KMS-11 (cell line): Measurements from ENCODE around the gene KCNQ1OT1.

Experiments used
- H2AFZ ChIP-seq: fragments of 200-600 bp; sonication (generic); 2 replicates; pipeline ENCODE4 v1.6.1; 2016; ENCODE audit warnings: antibody characterized with exemption, mixed run types, low read depth
- H3K27ac ChIP-seq: fragments of 200-600 bp; sonication (generic); 2 replicates; pipeline ENCODE4 v1.6.1; 2016; ENCODE audit warnings: mild to moderate bottlenecking, mixed run types
- H3K27me3 ChIP-seq: fragments of 200-600 bp; sonication (generic); 2 replicates; pipeline ENCODE4 v1.6.1; 2017; ENCODE audit warnings: mild to moderate bottlenecking, low read depth, mixed run types, moderate library complexity; ENCODE audit not compliant: insufficient read depth
- H3K36me3 ChIP-seq: fragments of 200-600 bp; sonication (generic); 2 replicates; pipeline ENCODE4 v1.6.1; 2017; ENCODE audit warnings: mild to moderate bottlenecking, mixed run types; ENCODE audit not compliant: insufficient read depth
- H3K4me1 ChIP-seq: fragments of 200-600 bp; sonication (generic); 2 replicates; pipeline ENCODE4 v1.6.1; 2016; ENCODE audit warnings: mild to moderate bottlenecking, low read depth, mixed run types; ENCODE audit not compliant: poor library complexity, severe bottlenecking
- H3K4me2 ChIP-seq: fragments of 200-600 bp; sonication (generic); 2 replicates; pipeline ENCODE4 v1.7.0; 2016; ENCODE audit warnings: mild to moderate bottlenecking, mixed run types
- H3K4me3 ChIP-seq: fragments of 200-600 bp; sonication (generic); IDR thresholded peaks from 2 replicates; pipeline ENCODE4 v1.6.1; 2017; ENCODE audit warnings: low read depth, low read length, mixed read lengths; ENCODE audit not compliant: insufficient read depth
- H3K79me2 ChIP-seq: fragments of 200-600 bp; sonication (generic); 2 replicates; pipeline ENCODE4 v1.6.1; 2016; ENCODE audit warnings: low read depth, mixed run types; ENCODE audit not compliant: insufficient read depth
- H3K9ac ChIP-seq: fragments of 200-600 bp; sonication (generic); 2 replicates; pipeline ENCODE4 v1.6.1; 2016; ENCODE audit warnings: mild to moderate bottlenecking, mixed run types
- H4K20me1 ChIP-seq: fragments of 200-600 bp; sonication (generic); 2 replicates; pipeline ENCODE4 v1.6.1; 2016; ENCODE audit warnings: mild to moderate bottlenecking, mixed run types; ENCODE audit not compliant: insufficient read depth
- CTCF ChIP-seq: fragments of 200-600 bp; sonication (generic); conservative IDR thresholded peaks from 2 replicates; pipeline ENCODE4 v1.6.1; 2017; ENCODE audit warnings: low read depth, mild to moderate bottlenecking, antibody characterized with exemption, low read length, moderate library complexity, mixed read lengths

Gene KCNQ1OT1

GRCh38 chr11:2649400-2649799 lies 50.4 kb downstream of the KCNQ1OT1 start:
- no peak overlapping the region for H3K27ac ChIP-seq
- no peak overlapping the region for H3K4me3 ChIP-seq
- TF ChIP-seq CTCF: no peak
- H3K36me3 ChIP-seq: no peaks in the 10 kb centered on the region
- no peak overlapping the region for H3K9ac ChIP-seq
- H4K20me1 ChIP-seq: no peaks in the 10 kb centered on the region
- H3K79me2 ChIP-seq: no peaks in the 10 kb centered on the region
- no peak overlapping the region for H2AFZ ChIP-seq
- no peaks in the 10 kb centered on the region for H3K27me3 ChIP-seq
- H3K4me2 ChIP-seq: no peak overlapping the region
- H3K4me1 ChIP-seq: no peaks in the 10 kb centered on the region

- Histone ChIP-seq H4K20me1 (no peaks in the 10 kb centered on the region), H3K27ac (no peak overlapping the region), H3K36me3 (no peaks in the 10 kb centered on the region), H3K4me1 (no peaks in the 10 kb centered on the region), H3K79me2 (no peaks in the 10 kb centered on the region), H3K4me3 (no peak overlapping the region), H2AFZ (no peak overlapping the region), H3K9ac (no peak overlapping the region), H3K4me2 (no peak overlapping the region), H3K27me3 (no peaks in the 10 kb centered on the region)
- TF ChIP-seq CTCF: no peak
Observed at GRCh38 chr11:2647953-2648352, 51.8 kb downstream of the KCNQ1OT1 start.

- no peak for TF ChIP-seq CTCF
- H3K27ac ChIP-seq: no peak overlapping the region
- no peak overlapping the region for H2AFZ ChIP-seq
- no peaks in the 10 kb centered on the region for H3K36me3 ChIP-seq
- no peaks in the 10 kb centered on the region for H3K27me3 ChIP-seq
- H4K20me1 ChIP-seq: no peaks in the 10 kb centered on the region
- no peak overlapping the region for H3K9ac ChIP-seq
- H3K4me2 ChIP-seq: no peak overlapping the region
- H3K4me1 ChIP-seq: no peaks in the 10 kb centered on the region
- no peaks in the 10 kb centered on the region for H3K79me2 ChIP-seq
- no peak overlapping the region for H3K4me3 ChIP-seq
Observed at GRCh38 chr11:2647167-2647566, 52.6 kb downstream of the KCNQ1OT1 start.

- Histone ChIP-seq H3K9ac (no peak overlapping the region), H3K4me1 (no peaks in the 10 kb centered on the region), H3K4me3 (no peak overlapping the region), H3K4me2 (no peak overlapping the region), H2AFZ (no peak overlapping the region), H3K36me3 (no peaks in the 10 kb centered on the region), H3K27ac (no peak overlapping the region), H3K27me3 (no peaks in the 10 kb centered on the region), H4K20me1 (no peaks in the 10 kb centered on the region), H3K79me2 (no peaks in the 10 kb centered on the region)
- no peak for TF ChIP-seq CTCF
Observed at GRCh38 chr11:2645779-2646118, 54.0 kb downstream of the KCNQ1OT1 start.
